OCI-LY1 (cell line): ENCODE data around the gene PACSIN2.

ENCODE experiments used
- EZH2 ChIP-seq: fragments of 200-600 bp; sonication (generic), shearing (Covaris generic); IDR thresholded peaks from 2 replicates; pipeline ENCODE4 v1.8.0; 2017; ENCODE audit warnings: borderline replicate concordance, mixed run types, mild to moderate bottlenecking, antibody characterized with exemption, low read length, moderate library complexity, mixed read lengths
- TF ChIP-seq, protein P1 (sequence below): fragments of 200-600 bp; sonication (generic), shearing (Covaris generic); IDR thresholded peaks from 2 replicates; pipeline ENCODE4 v1.5.1; 2017; ENCODE audit warnings: mild to moderate bottlenecking, antibody characterized with exemption, low read length, moderate library complexity, mixed read lengths

GRCh38 chr22:42836026-42836425 is 178.9 kb downstream of the PACSIN2 start:
- TF ChIP-seq, protein P1, sequence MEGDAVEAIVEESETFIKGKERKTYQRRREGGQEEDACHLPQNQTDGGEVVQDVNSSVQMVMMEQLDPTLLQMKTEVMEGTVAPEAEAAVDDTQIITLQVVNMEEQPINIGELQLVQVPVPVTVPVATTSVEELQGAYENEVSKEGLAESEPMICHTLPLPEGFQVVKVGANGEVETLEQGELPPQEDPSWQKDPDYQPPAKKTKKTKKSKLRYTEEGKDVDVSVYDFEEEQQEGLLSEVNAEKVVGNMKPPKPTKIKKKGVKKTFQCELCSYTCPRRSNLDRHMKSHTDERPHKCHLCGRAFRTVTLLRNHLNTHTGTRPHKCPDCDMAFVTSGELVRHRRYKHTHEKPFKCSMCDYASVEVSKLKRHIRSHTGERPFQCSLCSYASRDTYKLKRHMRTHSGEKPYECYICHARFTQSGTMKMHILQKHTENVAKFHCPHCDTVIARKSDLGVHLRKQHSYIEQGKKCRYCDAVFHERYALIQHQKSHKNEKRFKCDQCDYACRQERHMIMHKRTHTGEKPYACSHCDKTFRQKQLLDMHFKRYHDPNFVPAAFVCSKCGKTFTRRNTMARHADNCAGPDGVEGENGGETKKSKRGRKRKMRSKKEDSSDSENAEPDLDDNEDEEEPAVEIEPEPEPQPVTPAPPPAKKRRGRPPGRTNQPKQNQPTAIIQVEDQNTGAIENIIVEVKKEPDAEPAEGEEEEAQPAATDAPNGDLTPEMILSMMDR: no peak
- no peak for TF ChIP-seq EZH2
